AG08395 (cell line): ENCODE results near the gene CERT1.
A peak's percentile ranks its signal among the peaks of the same experiment; 100 is the strongest.
"Not testable (repeated sequence)": the region's sequence is repeated elsewhere in the genome, so short reads cannot be mapped to it uniquely, and the experiment has no call there.

ENCODE experiments used
- DNase-seq: peaks from one replicate; pipeline ENCODE4 v3.0.0; 2012; ENCODE audit warnings: mixed read lengths, low spot score

CERT1 gene

GRCh38 chr5:75511435-75512382 lies at the start of gene CERT1, which contains the start of gene POLK:
Gene CERT1, minus strand, starts transcription at chr5:75511629. Its CDS starts 422 bp downstream, at chr5:75511207.
Gene POLK, plus strand, starts transcription at chr5:75511891.
- peak; percentile 97 for DNase-seq

- not testable (repeated sequence) for DNase-seq
Observed at GRCh38 chr5:75560655-75561054, 49.2 kb upstream of the CERT1 start.

GRCh38 chr5:75558981-75559632 lies 47.7 kb upstream of the CERT1 start:
- DNase-seq, result peak; percentile 9

GRCh38 chr5:75558221-75558620 lies 46.8 kb upstream of the CERT1 start:
- no peak for DNase-seq

- no peak for DNase-seq
Observed at GRCh38 chr5:75553358-75553757, 41.9 kb upstream of the CERT1 start.

- DNase-seq, result no peak
Observed at GRCh38 chr5:75552764-75553163, 41.3 kb upstream of the CERT1 start.

GRCh38 chr5:75551471-75551870 lies 40.0 kb upstream of the CERT1 start:
- peak; percentile 38 for DNase-seq

GRCh38 chr5:75550597-75550996 lies 39.2 kb upstream of the CERT1 start:
- no peak for DNase-seq

GRCh38 chr5:75547812-75548211 lies 36.4 kb upstream of the CERT1 start:
- DNase-seq, result no peak

- no peak for DNase-seq
Observed at GRCh38 chr5:75546830-75547229, 35.4 kb upstream of the CERT1 start.

- DNase-seq, result no peak
Observed at GRCh38 chr5:75545131-75545530, 33.7 kb upstream of the CERT1 start.

GRCh38 chr5:75538211-75538610 lies 26.8 kb upstream of the CERT1 start:
- no peak for DNase-seq

GRCh38 chr5:75536694-75537360 lies 25.4 kb upstream of the CERT1 start:
- DNase-seq, result peak; percentile 14

GRCh38 chr5:75536147-75536546 lies 24.7 kb upstream of the CERT1 start:
- DNase-seq, result no peak

GRCh38 chr5:75534734-75535133 lies 23.3 kb upstream of the CERT1 start:
- no peak for DNase-seq

GRCh38 chr5:75533716-75534115 lies 22.3 kb upstream of the CERT1 start:
- DNase-seq, result peak; percentile 21

GRCh38 chr5:75532190-75532589 lies 20.8 kb upstream of the CERT1 start:
- DNase-seq, result no peak

- DNase-seq, result no peak
Observed at GRCh38 chr5:75529185-75529584, 17.8 kb upstream of the CERT1 start.

GRCh38 chr5:75526070-75526469 lies 14.6 kb upstream of the CERT1 start:
- DNase-seq, result no peak

GRCh38 chr5:75525344-75525743 lies 13.9 kb upstream of the CERT1 start:
- no peak for DNase-seq

GRCh38 chr5:75524591-75524990 lies 13.2 kb upstream of the CERT1 start:
- DNase-seq, result no peak

GRCh38 chr5:75524071-75524470 lies 12.6 kb upstream of the CERT1 start:
- DNase-seq, result peak; percentile 4

- DNase-seq, result no peak
Observed at GRCh38 chr5:75523275-75523674, 11.8 kb upstream of the CERT1 start.
